GM12892 (cell line): Measurements from ENCODE around the gene BTK.

Experiments
- POLR2A ChIP-seq: IDR thresholded peaks from 2 replicates; pipeline ENCODE4 v1.6.1; 2011; ENCODE audit warnings: low read depth, low read length, control low read depth
- POLR2AphosphoS5 ChIP-seq: IDR thresholded peaks from 2 replicates; pipeline ENCODE4 v1.6.1; 2011; ENCODE audit warnings: low read depth, low read length, control low read depth

DNA sequence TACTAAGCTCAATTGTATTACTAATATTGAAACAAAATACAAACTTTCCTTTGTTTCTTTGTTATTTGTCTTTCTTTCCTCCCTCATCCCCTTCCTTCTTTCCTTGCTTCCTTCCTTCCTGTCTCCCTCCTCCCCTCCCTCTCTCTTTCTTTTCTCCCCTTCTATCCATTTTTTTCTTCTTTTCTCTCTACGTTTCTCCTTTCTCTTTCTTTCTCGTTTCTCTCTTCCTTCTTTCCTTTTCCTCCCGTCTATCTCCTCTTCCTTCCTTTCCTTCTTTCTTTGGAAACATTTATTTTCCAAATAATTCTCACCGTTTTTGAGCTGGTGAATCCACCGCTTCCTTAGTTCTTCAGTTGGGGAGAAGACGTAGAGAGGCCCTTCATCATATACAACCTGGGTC is 16.3 kb downstream of the BTK start:
- no peak for TF ChIP-seq POLR2A
- TF ChIP-seq POLR2AphosphoS5: no peak
